HEK293 (cell line): ENCODE data around the gene SPRN.

Experiments used
- GFI1B ChIP-seq: fragments of 450-650 bp; formaldehyde crosslinking; IDR thresholded peaks from 2 replicates; pipeline ENCODE4 v1.5.1; 2016; ENCODE audit warnings: missing biosample characterization, missing genetic modification characterization
- GLI4 ChIP-seq: fragments of 450-650 bp; formaldehyde crosslinking; IDR thresholded peaks from 2 replicates; pipeline ENCODE4 v1.5.1; 2016; ENCODE audit warnings: missing biosample characterization, missing genetic modification characterization
- KLF7 ChIP-seq: fragments of 450-650 bp; formaldehyde crosslinking; IDR thresholded peaks from 2 replicates; pipeline ENCODE4 v1.5.1; 2016; ENCODE audit warnings: missing biosample characterization, missing genetic modification characterization, borderline replicate concordance
- KLF9 ChIP-seq: fragments of 450-650 bp; formaldehyde crosslinking; IDR thresholded peaks from 2 replicates; pipeline ENCODE4 v1.5.1; 2016; ENCODE audit warnings: missing biosample characterization, missing genetic modification characterization, low read depth
- OVOL3 ChIP-seq: fragments of 450-650 bp; formaldehyde crosslinking; IDR thresholded peaks from 2 replicates; pipeline ENCODE4 v1.5.1; 2016; ENCODE audit warnings: missing biosample characterization, missing genetic modification characterization
- SETDB1 ChIP-seq: IDR thresholded peaks from one replicate; pipeline ENCODE4 v1.6.1; 2017; ENCODE audit warnings: mild to moderate bottlenecking, low read length, moderate library complexity, mixed read lengths; ENCODE audit not compliant: insufficient read length
- SP3 ChIP-seq: fragments of 450-650 bp; formaldehyde crosslinking; IDR thresholded peaks from 2 replicates; pipeline ENCODE4 v1.5.1; 2016; ENCODE audit warnings: missing biosample characterization, missing genetic modification characterization
- TRIM28 ChIP-seq: IDR thresholded peaks from 2 replicates; pipeline ENCODE4 v1.6.1; 2011; ENCODE audit warnings: low read length, control low read depth, borderline replicate concordance
- ZBTB20 ChIP-seq: fragments of 450-650 bp; formaldehyde crosslinking; IDR thresholded peaks from 2 replicates; pipeline ENCODE4 v1.5.1; 2016; ENCODE audit warnings: missing biosample characterization, missing genetic modification characterization
- ZBTB21 ChIP-seq: fragments of 450-650 bp; formaldehyde crosslinking; IDR thresholded peaks from 2 replicates; pipeline ENCODE4 v1.5.1; 2017; ENCODE audit warnings: missing biosample characterization, missing genetic modification characterization
- ZBTB7A ChIP-seq: fragments of 450-650 bp; formaldehyde crosslinking; IDR thresholded peaks from 2 replicates; pipeline ENCODE4 v1.5.1; 2016; ENCODE audit warnings: low read depth, missing biosample characterization, missing genetic modification characterization
- ZBTB8A ChIP-seq: fragments of 450-650 bp; formaldehyde crosslinking; IDR thresholded peaks from 2 replicates; pipeline ENCODE4 v1.5.1; 2016; ENCODE audit warnings: missing biosample characterization, missing genetic modification characterization
- ZNF174 ChIP-seq: fragments of 450-650 bp; formaldehyde crosslinking; IDR thresholded peaks from 2 replicates; pipeline ENCODE4 v1.5.0; 2017; ENCODE audit warnings: missing biosample characterization, mild to moderate bottlenecking, missing genetic modification characterization
- ZNF18 ChIP-seq: fragments of 450-650 bp; formaldehyde crosslinking; IDR thresholded peaks from 2 replicates; pipeline ENCODE4 v1.5.1; 2016; ENCODE audit warnings: missing biosample characterization, missing genetic modification characterization
- ZNF202 ChIP-seq: fragments of 450-650 bp; formaldehyde crosslinking; IDR thresholded peaks from 2 replicates; pipeline ENCODE4 v1.5.1; 2016; ENCODE audit warnings: missing biosample characterization, missing genetic modification characterization, borderline replicate concordance
- ZNF280D ChIP-seq: fragments of 450-650 bp; formaldehyde crosslinking; IDR thresholded peaks from 2 replicates; pipeline ENCODE4 v1.5.1; 2016; ENCODE audit warnings: missing biosample characterization, missing genetic modification characterization
- ZNF529 ChIP-seq: fragments of 450-650 bp; formaldehyde crosslinking; IDR thresholded peaks from 2 replicates; pipeline ENCODE4 v1.5.1; 2017; ENCODE audit warnings: missing genetic modification characterization, missing biosample characterization; ENCODE audit not compliant: insufficient replicate concordance
- ZNF558 ChIP-seq: fragments of 450-650 bp; formaldehyde crosslinking; IDR thresholded peaks from 2 replicates; pipeline ENCODE4 v1.5.1; 2016; ENCODE audit warnings: missing biosample characterization, missing genetic modification characterization
- ZNF600 ChIP-seq: fragments of 450-650 bp; formaldehyde crosslinking; IDR thresholded peaks from 2 replicates; pipeline ENCODE4 v1.5.1; 2016; ENCODE audit warnings: missing biosample characterization, missing genetic modification characterization
- ZNF670 ChIP-seq: fragments of 450-650 bp; formaldehyde crosslinking; IDR thresholded peaks from 2 replicates; pipeline ENCODE4 v1.5.1; 2016; ENCODE audit warnings: missing biosample characterization, missing genetic modification characterization, low read depth
- ZNF701 ChIP-seq: fragments of 450-650 bp; formaldehyde crosslinking; IDR thresholded peaks from 2 replicates; pipeline ENCODE4 v1.5.1; 2016; ENCODE audit warnings: missing biosample characterization, missing genetic modification characterization
- ZNF768 ChIP-seq: fragments of 450-650 bp; formaldehyde crosslinking; IDR thresholded peaks from 2 replicates; pipeline ENCODE4 v1.5.1; 2018; ENCODE audit warnings: missing biosample characterization, mild to moderate bottlenecking, missing genetic modification characterization
- ZNF776 ChIP-seq: fragments of 450-650 bp; formaldehyde crosslinking; IDR thresholded peaks from 2 replicates; pipeline ENCODE4 v1.5.0; 2017; ENCODE audit warnings: missing biosample characterization, missing genetic modification characterization, borderline replicate concordance
- ZNF785 ChIP-seq: fragments of 450-650 bp; formaldehyde crosslinking; IDR thresholded peaks from 2 replicates; pipeline ENCODE4 v1.5.1; 2016; ENCODE audit warnings: missing biosample characterization, missing genetic modification characterization
- ZNF791 ChIP-seq: fragments of 450-650 bp; formaldehyde crosslinking; IDR thresholded peaks from 2 replicates; pipeline ENCODE4 v1.5.1; 2016; ENCODE audit warnings: missing biosample characterization, missing genetic modification characterization
- TF ChIP-seq, protein P1 (sequence below): fragments of 450-650 bp; formaldehyde crosslinking; IDR thresholded peaks from 2 replicates; pipeline ENCODE4 v1.5.1; 2016; ENCODE audit warnings: missing biosample characterization, missing genetic modification characterization, low read depth
- TF ChIP-seq, protein P2 (sequence below): fragments of 450-650 bp; formaldehyde crosslinking; IDR thresholded peaks from 2 replicates; pipeline ENCODE4 v1.5.1; 2016; ENCODE audit warnings: missing biosample characterization, missing genetic modification characterization
- TF ChIP-seq, protein P3 (sequence below): fragments of 450-650 bp; formaldehyde crosslinking; IDR thresholded peaks from 2 replicates; pipeline ENCODE4 v1.5.1; 2016; ENCODE audit warnings: missing biosample characterization, missing genetic modification characterization, low read depth

Gene SPRN

GRCh38 chr10:133375357-133376115 lies 48.9 kb downstream of the SPRN start (continued):
- TF ChIP-seq ZNF785 (no peak), ZNF174 (tag by site-specific recombination) (no peak), ZBTB7A (tag by site-specific recombination) (no peak), KLF9 (tag by site-specific recombination) (no peak), ZBTB21 (tag by site-specific recombination) (peak; percentile 91), ZNF18 (tag by site-specific recombination) (0 out of 2 replicates have a peak, but pooled peaks have one; percentile 42), SETDB1 (no peak), ZNF600 (tag by site-specific recombination) (peak; percentile 81), ZNF558 (tag by site-specific recombination) (no peak), KLF7 (tag by site-specific recombination) (no peak), ZNF776 (tag by site-specific recombination) (no peak), GLI4 (tag by site-specific recombination) (no peak), ZNF202 (no peak), OVOL3 (no peak), GFI1B (tag by site-specific recombination) (no peak), SP3 (no peak), ZBTB20 (no peak; the same call in 1 of the 2 replicates), ZNF768 (tag by site-specific recombination) (no peak), ZNF529 (tag by site-specific recombination) (no peak), ZNF791 (tag by site-specific recombination) (no peak), ZNF280D (tag by site-specific recombination) (no peak), ZNF670 (tag by site-specific recombination) (no peak), ZBTB8A (tag by site-specific recombination) (peak; percentile 88), TRIM28 (no peak), ZNF701 (tag by site-specific recombination) (no peak)
- TF ChIP-seq, protein P1, sequence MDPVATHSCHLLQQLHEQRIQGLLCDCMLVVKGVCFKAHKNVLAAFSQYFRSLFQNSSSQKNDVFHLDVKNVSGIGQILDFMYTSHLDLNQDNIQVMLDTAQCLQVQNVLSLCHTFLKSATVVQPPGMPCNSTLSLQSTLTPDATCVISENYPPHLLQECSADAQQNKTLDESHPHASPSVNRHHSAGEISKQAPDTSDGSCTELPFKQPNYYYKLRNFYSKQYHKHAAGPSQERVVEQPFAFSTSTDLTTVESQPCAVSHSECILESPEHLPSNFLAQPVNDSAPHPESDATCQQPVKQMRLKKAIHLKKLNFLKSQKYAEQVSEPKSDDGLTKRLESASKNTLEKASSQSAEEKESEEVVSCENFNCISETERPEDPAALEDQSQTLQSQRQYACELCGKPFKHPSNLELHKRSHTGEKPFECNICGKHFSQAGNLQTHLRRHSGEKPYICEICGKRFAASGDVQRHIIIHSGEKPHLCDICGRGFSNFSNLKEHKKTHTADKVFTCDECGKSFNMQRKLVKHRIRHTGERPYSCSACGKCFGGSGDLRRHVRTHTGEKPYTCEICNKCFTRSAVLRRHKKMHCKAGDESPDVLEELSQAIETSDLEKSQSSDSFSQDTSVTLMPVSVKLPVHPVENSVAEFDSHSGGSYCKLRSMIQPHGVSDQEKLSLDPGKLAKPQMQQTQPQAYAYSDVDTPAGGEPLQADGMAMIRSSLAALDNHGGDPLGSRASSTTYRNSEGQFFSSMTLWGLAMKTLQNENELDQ: no peak
- TF ChIP-seq, protein P2, sequence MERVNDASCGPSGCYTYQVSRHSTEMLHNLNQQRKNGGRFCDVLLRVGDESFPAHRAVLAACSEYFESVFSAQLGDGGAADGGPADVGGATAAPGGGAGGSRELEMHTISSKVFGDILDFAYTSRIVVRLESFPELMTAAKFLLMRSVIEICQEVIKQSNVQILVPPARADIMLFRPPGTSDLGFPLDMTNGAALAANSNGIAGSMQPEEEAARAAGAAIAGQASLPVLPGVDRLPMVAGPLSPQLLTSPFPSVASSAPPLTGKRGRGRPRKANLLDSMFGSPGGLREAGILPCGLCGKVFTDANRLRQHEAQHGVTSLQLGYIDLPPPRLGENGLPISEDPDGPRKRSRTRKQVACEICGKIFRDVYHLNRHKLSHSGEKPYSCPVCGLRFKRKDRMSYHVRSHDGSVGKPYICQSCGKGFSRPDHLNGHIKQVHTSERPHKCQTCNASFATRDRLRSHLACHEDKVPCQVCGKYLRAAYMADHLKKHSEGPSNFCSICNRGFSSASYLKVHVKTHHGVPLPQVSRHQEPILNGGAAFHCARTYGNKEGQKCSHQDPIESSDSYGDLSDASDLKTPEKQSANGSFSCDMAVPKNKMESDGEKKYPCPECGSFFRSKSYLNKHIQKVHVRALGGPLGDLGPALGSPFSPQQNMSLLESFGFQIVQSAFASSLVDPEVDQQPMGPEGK: peak; percentile 81
- TF ChIP-seq, protein P3, sequence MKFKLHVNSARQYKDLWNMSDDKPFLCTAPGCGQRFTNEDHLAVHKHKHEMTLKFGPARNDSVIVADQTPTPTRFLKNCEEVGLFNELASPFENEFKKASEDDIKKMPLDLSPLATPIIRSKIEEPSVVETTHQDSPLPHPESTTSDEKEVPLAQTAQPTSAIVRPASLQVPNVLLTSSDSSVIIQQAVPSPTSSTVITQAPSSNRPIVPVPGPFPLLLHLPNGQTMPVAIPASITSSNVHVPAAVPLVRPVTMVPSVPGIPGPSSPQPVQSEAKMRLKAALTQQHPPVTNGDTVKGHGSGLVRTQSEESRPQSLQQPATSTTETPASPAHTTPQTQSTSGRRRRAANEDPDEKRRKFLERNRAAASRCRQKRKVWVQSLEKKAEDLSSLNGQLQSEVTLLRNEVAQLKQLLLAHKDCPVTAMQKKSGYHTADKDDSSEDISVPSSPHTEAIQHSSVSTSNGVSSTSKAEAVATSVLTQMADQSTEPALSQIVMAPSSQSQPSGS (tag by site-specific recombination): peak; percentile 56; the same call in 1 of the 2 replicates
